Stomach (tissue), 9 donors: ENCODE results near the gene PRKN. TPM values are rescaled to one million over a fixed set of nuclear protein-coding genes. Genes with fewer than 3 reads are reported as not detected.

Source experiments
- DNase-seq, 2 donors: peaks; one replicate each; pipeline versions ENCODE4 v3.0.0 to v3.0.0-alpha.2; 2013 to 2019
- H3K27ac ChIP-seq, 5 donors: fragments of 200-600 bp in 4 of 5; sonication (generic) in 4 of 5; one replicate each; pipeline ENCODE4 v1.5.1; 2013 to 2019; ENCODE audit warnings: mild to moderate bottlenecking in 1 of 5, moderate library complexity in 1 of 5
- H3K27me3 ChIP-seq, 3 donors: fragments of 200-600 bp; sonication (generic); one replicate each; pipeline ENCODE4 v1.5.1; 2017 to 2019; ENCODE audit warnings: mixed run types in 1 of 3
- H3K36me3 ChIP-seq, 4 donors: fragments of 200-600 bp; sonication (generic); 1 replicate in 3 of 4; 2 replicates in 1 of 4; pipeline ENCODE4 v1.5.1; 2016 to 2019
- H3K4me1 ChIP-seq, 4 donors: fragments of 200-600 bp; sonication (generic); one replicate each; pipeline ENCODE4 v1.5.1; 2016 to 2019
- H3K4me3 ChIP-seq, 4 donors: fragments of 200-600 bp; sonication (generic) in 3 of 4; one replicate each; pipeline ENCODE4 v1.5.1; 2016 to 2019; ENCODE audit warnings: mild to moderate bottlenecking in 1 of 4
- H3K9me3 ChIP-seq, 4 donors: fragments of 200-600 bp; sonication (generic); one replicate each; pipeline ENCODE4 v1.5.1; 2016 to 2019
- EP300 ChIP-seq: sonication (generic); formaldehyde crosslinking; IDR thresholded peaks from one replicate; pipeline ENCODE4 v1.6.1; 2017; ENCODE audit warnings: antibody characterized with exemption
- POLR2A ChIP-seq, 4 donors: fragments of 450-650 bp; IDR thresholded peaks; one replicate each; pipeline ENCODE4 v1.6.1; 2016; ENCODE audit warnings: antibody characterized with exemption in 4 of 4, control low read depth in 2 of 4, mild to moderate bottlenecking in 1 of 4, moderate library complexity in 1 of 4
- POLR2AphosphoS5 ChIP-seq, 3 donors: sonication (generic); formaldehyde crosslinking; IDR thresholded peaks; one replicate each; pipeline ENCODE4 v1.6.1; 2016; ENCODE audit warnings: antibody characterized with exemption in 3 of 3
- WGBS, 5 donors: extraction: QIAGEN DNeasy Blood & Tissue Kit in 3 of 5; methylation state at CpG; one replicate each; pipeline versions ENCODE4 v1.1.5 to v1.1.7; 2013 to 2018; 5-methylcytosine and 5-hydroxymethylcytosine counted together
- intact Hi-C: fragments of 100-400 bp; cut with DNase I; formaldehyde crosslinking; loops from one replicate; pipeline ENCODE4 v1.15.1; 2023; ENCODE audit warnings: low total_unique reads
- polyA plus RNA-seq, 3 donors: library from polyadenylated mRNA; stranded (reverse); fragments of 200-250 nt; gene quantifications; one replicate each; pipeline ENCODE4 v1.2.3, GENCODE V29; 2013
- total RNA-seq, 5 donors: library from RNA; depleted of rRNA; stranded (reverse); fragments of >200 nt; gene quantifications; one replicate each; pipeline versions ENCODE4 v1.1.0 to v1.2.3, GENCODE V29; 2014 to 2016
- TF ChIP-seq, protein P1 (sequence below), 7 experiments: fragments of 450-650 bp in 4 of 7; fragments of 200-600 bp in 3 of 7; sonication (generic) in 3 of 7; IDR thresholded peaks; one replicate each; pipeline ENCODE4 v1.5.1; 2016 to 2019; ENCODE audit warnings: antibody characterized with exemption in 7 of 7, control low read depth in 2 of 7, mild to moderate bottlenecking in 1 of 7
- donor health status: healthy with polysubstance abuse.
- donor health status: Bipolar disorder and iron deficiency.
- donor health status: healthy.

The PRKN gene
- total and polyA plus RNA-seq, 8 donors = 0.68 to 19.8 (median 9.5) TPM

DNA sequence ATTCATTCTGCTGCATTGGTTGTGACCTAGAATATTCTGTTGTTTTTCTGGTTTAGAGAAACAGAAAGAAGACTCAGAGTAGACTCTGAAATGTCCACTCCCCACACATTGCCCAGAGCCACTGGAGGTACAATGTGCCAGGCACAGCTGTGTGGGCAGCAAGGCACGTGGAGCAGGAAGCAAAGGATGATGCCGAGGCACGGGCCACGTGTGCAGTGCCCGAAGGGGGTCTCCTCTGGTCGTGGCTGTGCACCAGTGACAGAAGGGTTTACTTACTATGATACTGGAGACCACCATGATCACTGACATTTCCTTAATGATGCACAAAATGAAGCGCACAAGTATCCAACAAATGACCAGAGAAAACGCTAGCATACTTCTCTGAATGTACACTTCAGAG is 488.9 kb downstream of the PRKN start:
- intact Hi-C loops = no loop called here
- no peaks in the 10 kb centered on the region for H3K4me1 ChIP-seq
- DNase-seq = no peak
- no peak for TF ChIP-seq EP300
- TF ChIP-seq, protein P1, sequence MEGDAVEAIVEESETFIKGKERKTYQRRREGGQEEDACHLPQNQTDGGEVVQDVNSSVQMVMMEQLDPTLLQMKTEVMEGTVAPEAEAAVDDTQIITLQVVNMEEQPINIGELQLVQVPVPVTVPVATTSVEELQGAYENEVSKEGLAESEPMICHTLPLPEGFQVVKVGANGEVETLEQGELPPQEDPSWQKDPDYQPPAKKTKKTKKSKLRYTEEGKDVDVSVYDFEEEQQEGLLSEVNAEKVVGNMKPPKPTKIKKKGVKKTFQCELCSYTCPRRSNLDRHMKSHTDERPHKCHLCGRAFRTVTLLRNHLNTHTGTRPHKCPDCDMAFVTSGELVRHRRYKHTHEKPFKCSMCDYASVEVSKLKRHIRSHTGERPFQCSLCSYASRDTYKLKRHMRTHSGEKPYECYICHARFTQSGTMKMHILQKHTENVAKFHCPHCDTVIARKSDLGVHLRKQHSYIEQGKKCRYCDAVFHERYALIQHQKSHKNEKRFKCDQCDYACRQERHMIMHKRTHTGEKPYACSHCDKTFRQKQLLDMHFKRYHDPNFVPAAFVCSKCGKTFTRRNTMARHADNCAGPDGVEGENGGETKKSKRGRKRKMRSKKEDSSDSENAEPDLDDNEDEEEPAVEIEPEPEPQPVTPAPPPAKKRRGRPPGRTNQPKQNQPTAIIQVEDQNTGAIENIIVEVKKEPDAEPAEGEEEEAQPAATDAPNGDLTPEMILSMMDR (IDR thresholded peaks at IDR 0.05) = no peak
- TF ChIP-seq POLR2A (IDR thresholded peaks at IDR 0.05) = no peak
- TF ChIP-seq POLR2AphosphoS5 (IDR thresholded peaks at IDR 0.05) = no peak
- H3K9me3 ChIP-seq = no peaks in the 10 kb centered on the region
- H3K36me3 ChIP-seq = no peaks in the 10 kb centered on the region
- WGBS, 5 donors = 88 to 94% (median 92%) methylated on average over 8 of the region's 8 CpGs
- no peak overlapping the region for H3K27ac ChIP-seq
- H3K4me3 ChIP-seq = no peak overlapping the region
- H3K27me3 ChIP-seq = no peaks in the 10 kb centered on the region

DNA sequence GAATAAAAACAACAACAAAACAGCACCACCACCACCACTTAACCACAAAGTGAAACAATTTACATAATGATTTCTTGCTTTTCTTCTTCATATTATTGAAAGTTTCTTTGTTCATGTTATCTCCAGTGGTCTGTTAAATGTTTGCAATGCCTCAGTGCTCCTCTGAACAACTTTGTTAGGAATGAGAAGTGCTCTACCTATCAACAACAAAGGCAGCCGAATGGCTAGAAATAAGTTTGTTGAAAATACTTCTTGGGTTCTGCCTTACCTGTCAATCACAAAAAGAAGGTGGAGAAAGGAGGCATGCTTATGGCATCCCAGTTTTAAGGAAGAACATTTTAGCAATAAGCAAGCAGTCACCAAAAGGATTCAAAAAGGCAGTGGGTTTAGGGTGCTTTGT is 490.2 kb downstream of the PRKN start:
- TF ChIP-seq POLR2A (IDR thresholded peaks at IDR 0.05) (no peak), EP300 (no peak), POLR2AphosphoS5 (IDR thresholded peaks at IDR 0.05) (no peak)
- TF ChIP-seq, protein P1 (IDR thresholded peaks at IDR 0.05) = no peak
- H3K4me1 ChIP-seq = no peaks in the 10 kb centered on the region
- 37 to 59% (median 50%) methylated on average over 1 of the region's 1 CpG for WGBS, 5 donors

DNA sequence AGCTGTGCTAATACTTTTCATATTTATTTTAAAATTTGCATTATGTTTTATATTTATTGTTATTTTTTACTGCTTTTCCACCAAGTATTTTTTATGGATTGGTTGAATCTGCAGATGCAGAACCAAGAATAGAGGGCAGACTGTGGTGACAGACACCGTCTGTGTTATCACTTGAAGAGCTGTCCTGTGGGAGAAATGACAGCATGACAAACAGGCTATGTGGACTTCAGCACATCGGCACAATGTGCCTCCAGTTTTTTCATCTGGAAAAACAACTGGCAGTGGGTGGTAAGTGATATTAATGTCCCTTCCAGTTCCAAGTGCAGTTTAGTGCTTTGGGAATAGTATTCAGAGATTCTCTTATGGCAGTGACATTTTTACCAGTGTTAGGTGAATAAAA is 492.9 kb downstream of the PRKN start:
- H3K27me3 ChIP-seq = no peaks in the 10 kb centered on the region
- no peak for TF ChIP-seq POLR2A (IDR thresholded peaks at IDR 0.05)
- TF ChIP-seq POLR2AphosphoS5 (IDR thresholded peaks at IDR 0.05) = no peak
- TF ChIP-seq, protein P1 (IDR thresholded peaks at IDR 0.05) = no peak
- no peak for TF ChIP-seq EP300
- H3K9me3 ChIP-seq = no peaks in the 10 kb centered on the region
- no peak for DNase-seq
- H3K27ac ChIP-seq = no peak overlapping the region
- H3K4me3 ChIP-seq = no peak overlapping the region
- intact Hi-C loops = no loop called here
- 37 to 60% (median 56%) methylated on average over 2 of the region's 2 CpGs for WGBS, 5 donors
- no peaks in the 10 kb centered on the region for H3K36me3 ChIP-seq
- H3K4me1 ChIP-seq = no peaks in the 10 kb centered on the region

More for the DNA sequence above, 490.2 kb downstream of the PRKN start:
- Histone ChIP-seq H3K4me3 (no peak overlapping the region), H3K27me3 (no peaks in the 10 kb centered on the region), H3K9me3 (no peaks in the 10 kb centered on the region), H3K36me3 (no peaks in the 10 kb centered on the region), H3K27ac (no peak overlapping the region)
- intact Hi-C loops = no loop called here
- no peak for DNase-seq

DNA sequence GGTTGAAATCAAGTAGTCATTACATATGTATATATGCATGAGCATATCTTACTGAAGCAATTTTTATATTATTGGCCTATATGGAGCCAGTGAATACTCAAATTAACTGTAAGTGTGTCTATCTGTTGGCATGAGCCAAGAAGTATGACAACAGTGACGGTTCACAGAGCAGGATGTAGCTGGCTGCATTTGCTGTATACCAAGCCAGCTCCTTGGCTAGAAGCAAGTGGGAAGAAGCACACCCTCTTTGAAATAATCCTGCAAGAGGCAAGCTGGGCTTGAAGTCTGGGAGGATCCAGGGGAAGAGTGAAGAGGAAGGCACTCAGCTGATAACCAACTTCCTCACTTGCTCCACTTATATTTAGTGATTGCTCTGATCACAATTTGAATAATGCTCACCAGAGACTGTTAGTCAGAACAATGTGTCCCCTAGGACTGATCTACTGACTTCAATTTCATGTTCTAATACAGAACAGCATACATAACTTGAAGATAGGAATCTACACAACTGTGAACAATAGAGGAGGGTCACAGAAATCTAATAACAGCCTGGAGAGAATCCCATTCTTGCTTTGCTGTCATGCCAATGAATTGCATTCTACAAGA is 497.3 kb downstream of the PRKN start:
- H3K9me3 ChIP-seq = no peaks in the 10 kb centered on the region
- H3K4me1 ChIP-seq = no peaks in the 10 kb centered on the region
- TF ChIP-seq POLR2AphosphoS5 (IDR thresholded peaks at IDR 0.05) (no peak), POLR2A (IDR thresholded peaks at IDR 0.05) (no peak), EP300 (no peak)
- TF ChIP-seq, protein P1 (IDR thresholded peaks at IDR 0.05) = no peak
- H3K27ac ChIP-seq = no peak overlapping the region
- intact Hi-C loops = no loop called here
- H3K27me3 ChIP-seq = no peaks in the 10 kb centered on the region
- no peak overlapping the region for H3K4me3 ChIP-seq
- no peaks in the 10 kb centered on the region for H3K36me3 ChIP-seq
- peak in 1 of 2 donors; percentile 25 for DNase-seq
- WGBS, 5 donors = 54 to 76% (median 68%) methylated on average over 1 of the region's 1 CpG
